ENCODE results near the gene ADCY2.

Gene ADCY2

GRCh38 chr5:7877851-7878250 lies 481.9 kb downstream of the ADCY2 start:
- in situ Hi-C loops (cut with HindIII; ENCODE audit: low sequenced_read_pairs), result no loop called here
- no peak overlapping the region for H3K4me3 ChIP-seq (ENCODE audit: low read depth, low read length)
- TF ChIP-seq, protein P1, sequence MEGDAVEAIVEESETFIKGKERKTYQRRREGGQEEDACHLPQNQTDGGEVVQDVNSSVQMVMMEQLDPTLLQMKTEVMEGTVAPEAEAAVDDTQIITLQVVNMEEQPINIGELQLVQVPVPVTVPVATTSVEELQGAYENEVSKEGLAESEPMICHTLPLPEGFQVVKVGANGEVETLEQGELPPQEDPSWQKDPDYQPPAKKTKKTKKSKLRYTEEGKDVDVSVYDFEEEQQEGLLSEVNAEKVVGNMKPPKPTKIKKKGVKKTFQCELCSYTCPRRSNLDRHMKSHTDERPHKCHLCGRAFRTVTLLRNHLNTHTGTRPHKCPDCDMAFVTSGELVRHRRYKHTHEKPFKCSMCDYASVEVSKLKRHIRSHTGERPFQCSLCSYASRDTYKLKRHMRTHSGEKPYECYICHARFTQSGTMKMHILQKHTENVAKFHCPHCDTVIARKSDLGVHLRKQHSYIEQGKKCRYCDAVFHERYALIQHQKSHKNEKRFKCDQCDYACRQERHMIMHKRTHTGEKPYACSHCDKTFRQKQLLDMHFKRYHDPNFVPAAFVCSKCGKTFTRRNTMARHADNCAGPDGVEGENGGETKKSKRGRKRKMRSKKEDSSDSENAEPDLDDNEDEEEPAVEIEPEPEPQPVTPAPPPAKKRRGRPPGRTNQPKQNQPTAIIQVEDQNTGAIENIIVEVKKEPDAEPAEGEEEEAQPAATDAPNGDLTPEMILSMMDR (IDR thresholded peaks at IDR 0.05; ENCODE audit: low read depth, low read length, missing control alignments), result no peak
- no peak for DNase-seq (ENCODE audit: low read depth)

DNA sequence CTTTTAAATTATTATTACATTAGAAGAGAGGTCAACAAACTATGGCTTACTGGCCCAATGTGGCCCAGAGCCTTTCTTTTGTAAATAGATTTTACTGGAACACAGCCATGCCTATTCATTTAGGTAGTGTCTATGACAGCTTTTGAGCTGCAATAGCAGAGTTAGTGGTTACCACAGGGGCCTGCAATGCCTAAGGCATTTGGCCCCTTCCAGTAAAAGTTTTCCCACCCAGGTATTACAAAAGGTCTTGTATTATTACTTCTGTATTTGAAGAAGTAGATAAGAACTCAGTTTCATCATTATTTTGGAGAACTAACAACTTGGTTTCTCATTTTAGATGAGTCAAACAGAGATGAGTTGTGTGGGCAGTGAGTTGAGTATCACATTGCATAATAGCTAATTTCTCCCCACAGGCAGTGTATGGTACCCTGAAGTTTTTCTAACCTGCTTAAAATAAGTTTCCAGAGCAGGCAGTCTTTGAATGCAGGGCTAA lies 482.5 kb downstream of the ADCY2 start:
- H3K4me3 ChIP-seq (ENCODE audit: low read depth, low read length), result no peak overlapping the region
- no peak for DNase-seq (ENCODE audit: low read depth)
- in situ Hi-C loops (cut with HindIII; ENCODE audit: low sequenced_read_pairs), result no loop called here
- TF ChIP-seq, protein P1 (IDR thresholded peaks at IDR 0.05; ENCODE audit: low read depth, low read length, missing control alignments), result no peak

All from astrocyte of the cerebellum (primary cell).